PFSK-1 (cell line): ENCODE measurements around the gene NOL4L.

Experiments
- TAF1 ChIP-seq: IDR thresholded peaks from 2 replicates; pipeline ENCODE4 v1.6.1; 2012; ENCODE audit warnings: low read length, control low read depth, borderline replicate concordance; ENCODE audit not compliant: insufficient read depth
- TF ChIP-seq, protein P1 (sequence below), 2 experiments: IDR thresholded peaks; 2 replicates each; pipeline versions ENCODE4 v1.6.1 to v1.8.0; 2011 to 2012; ENCODE audit warnings: low read depth in 2 of 2, low read length in 2 of 2, control low read depth in 1 of 2, inconsistent platforms in 1 of 2, mild to moderate bottlenecking in 1 of 2, moderate library complexity in 1 of 2; ENCODE audit not compliant: insufficient read depth in 1 of 2

DNA sequence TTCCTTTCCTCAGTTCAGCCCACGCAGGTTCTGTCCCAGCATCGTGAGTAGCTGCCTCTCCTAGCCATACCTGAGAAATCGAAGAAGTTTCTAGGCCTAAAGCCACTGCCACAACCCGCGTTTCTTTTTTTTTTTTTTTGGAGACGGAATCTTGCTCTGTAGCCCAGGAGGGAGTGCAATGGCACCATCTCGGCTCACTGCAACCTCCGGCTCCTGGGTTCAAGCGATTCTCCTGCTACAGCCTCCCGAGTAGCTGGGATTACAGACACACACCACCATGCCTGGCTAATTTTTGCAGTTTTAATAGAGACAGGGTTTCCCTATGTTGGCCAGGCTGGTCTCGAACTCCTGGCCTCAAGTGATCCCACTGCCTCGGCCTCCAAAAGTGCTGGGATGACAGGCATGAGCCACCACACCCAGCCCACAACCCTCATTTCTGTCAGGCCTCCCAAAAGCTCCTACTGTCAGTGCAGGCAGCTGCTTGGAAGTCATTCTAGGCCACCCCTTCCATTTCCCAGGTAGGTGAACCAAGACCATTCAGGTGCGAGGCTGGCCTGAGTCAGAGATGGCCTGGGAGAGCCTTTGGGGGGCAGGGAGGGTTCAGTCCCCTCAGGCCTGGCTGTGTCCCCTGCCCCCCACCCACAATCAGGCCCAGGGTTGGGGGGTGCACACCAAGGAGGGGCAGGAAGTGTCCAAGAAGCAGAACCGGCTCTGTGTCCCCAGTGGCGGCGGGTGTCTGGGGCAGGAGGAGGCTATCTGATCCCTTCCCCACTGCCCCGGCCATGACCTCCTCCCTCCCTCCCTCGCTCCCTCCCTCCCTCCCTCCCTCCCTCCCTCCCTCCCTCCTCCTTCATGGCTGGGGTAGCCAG lies 47.2 kb downstream of the NOL4L start:
- no peak for TF ChIP-seq TAF1
- TF ChIP-seq, protein P1, sequence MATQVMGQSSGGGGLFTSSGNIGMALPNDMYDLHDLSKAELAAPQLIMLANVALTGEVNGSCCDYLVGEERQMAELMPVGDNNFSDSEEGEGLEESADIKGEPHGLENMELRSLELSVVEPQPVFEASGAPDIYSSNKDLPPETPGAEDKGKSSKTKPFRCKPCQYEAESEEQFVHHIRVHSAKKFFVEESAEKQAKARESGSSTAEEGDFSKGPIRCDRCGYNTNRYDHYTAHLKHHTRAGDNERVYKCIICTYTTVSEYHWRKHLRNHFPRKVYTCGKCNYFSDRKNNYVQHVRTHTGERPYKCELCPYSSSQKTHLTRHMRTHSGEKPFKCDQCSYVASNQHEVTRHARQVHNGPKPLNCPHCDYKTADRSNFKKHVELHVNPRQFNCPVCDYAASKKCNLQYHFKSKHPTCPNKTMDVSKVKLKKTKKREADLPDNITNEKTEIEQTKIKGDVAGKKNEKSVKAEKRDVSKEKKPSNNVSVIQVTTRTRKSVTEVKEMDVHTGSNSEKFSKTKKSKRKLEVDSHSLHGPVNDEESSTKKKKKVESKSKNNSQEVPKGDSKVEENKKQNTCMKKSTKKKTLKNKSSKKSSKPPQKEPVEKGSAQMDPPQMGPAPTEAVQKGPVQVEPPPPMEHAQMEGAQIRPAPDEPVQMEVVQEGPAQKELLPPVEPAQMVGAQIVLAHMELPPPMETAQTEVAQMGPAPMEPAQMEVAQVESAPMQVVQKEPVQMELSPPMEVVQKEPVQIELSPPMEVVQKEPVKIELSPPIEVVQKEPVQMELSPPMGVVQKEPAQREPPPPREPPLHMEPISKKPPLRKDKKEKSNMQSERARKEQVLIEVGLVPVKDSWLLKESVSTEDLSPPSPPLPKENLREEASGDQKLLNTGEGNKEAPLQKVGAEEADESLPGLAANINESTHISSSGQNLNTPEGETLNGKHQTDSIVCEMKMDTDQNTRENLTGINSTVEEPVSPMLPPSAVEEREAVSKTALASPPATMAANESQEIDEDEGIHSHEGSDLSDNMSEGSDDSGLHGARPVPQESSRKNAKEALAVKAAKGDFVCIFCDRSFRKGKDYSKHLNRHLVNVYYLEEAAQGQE (IDR thresholded peaks at IDR 0.05; ENCODE audit: insufficient read depth in 1 of 2, low read depth in 2 of 2, low read length in 2 of 2), result no peak
